IPS-20b (cell line): Measurements from ENCODE around the gene NPTN.

Source experiments
- H3K27ac ChIP-seq: one replicate; pipeline ENCODE4 v1.5.1; 2013; ENCODE audit warnings: low read length
- H3K27me3 ChIP-seq: 2 replicates; pipeline ENCODE4 v1.6.1; 2013; ENCODE audit warnings: mild to moderate bottlenecking, low read length, inconsistent platforms; ENCODE audit not compliant: insufficient read depth
- H3K36me3 ChIP-seq: 2 replicates; pipeline ENCODE4 v1.6.1; 2013; ENCODE audit warnings: low read depth, mild to moderate bottlenecking, inconsistent platforms, low read length, moderate library complexity; ENCODE audit not compliant: insufficient read depth
- H3K4me1 ChIP-seq: 2 replicates; pipeline ENCODE4 v1.6.1; 2013; ENCODE audit warnings: mild to moderate bottlenecking, control low read depth, inconsistent platforms, low read length, moderate library complexity; ENCODE audit not compliant: insufficient read depth
- H3K4me3 ChIP-seq: 2 replicates; pipeline ENCODE4 v1.5.1; 2013; ENCODE audit warnings: mild to moderate bottlenecking, low read length, inconsistent platforms
- H3K9ac ChIP-seq: 2 replicates; pipeline ENCODE4 v1.6.1; 2013; ENCODE audit warnings: low read depth, mild to moderate bottlenecking, inconsistent platforms, low read length, moderate library complexity
- H3K9me3 ChIP-seq: 2 replicates; pipeline ENCODE4 v1.6.1; 2013; ENCODE audit warnings: mild to moderate bottlenecking, low read depth, low read length, inconsistent platforms; ENCODE audit not compliant: insufficient read depth

The NPTN gene

GRCh38 chr15:73633111-73633990, at the start of gene NPTN:
NPTN (minus strand) TSS chr15:73633389; CDS start chr15:73633215, 174 bp downstream.
- peaks cover 25% of the 10 kb centered on the region for H3K4me1 ChIP-seq

DNA sequence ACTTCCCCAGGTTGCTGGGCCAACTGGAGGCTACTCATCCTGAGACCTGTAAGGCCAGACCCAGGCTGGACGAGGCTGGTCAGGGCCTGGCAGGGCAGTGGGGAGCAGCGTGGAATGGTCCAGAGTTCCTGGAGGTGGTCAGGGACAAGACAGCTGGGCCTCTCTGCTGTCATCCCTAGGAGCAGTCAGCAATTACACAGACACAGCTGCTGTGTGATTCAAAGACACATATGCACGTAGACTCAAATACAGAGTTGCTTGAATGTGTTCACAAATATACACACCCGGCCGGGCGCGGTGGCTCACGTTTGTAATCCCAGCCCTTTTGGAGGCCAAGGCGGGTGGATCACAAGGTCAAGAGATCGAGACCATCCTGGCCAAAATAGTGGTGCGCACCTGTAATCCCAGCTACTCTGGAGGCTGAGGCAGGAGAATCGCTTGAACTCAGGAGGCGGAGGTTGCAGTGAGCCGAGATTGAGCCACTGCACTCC, 49.5 kb upstream of the NPTN start:
- Histone ChIP-seq H3K9ac (no peak overlapping the region), H3K4me1 (peaks cover 12% of the 10 kb centered on the region), H3K27me3 (no peaks in the 10 kb centered on the region), H3K36me3 (no peaks in the 10 kb centered on the region; the same call in 1 of the 2 replicates), H3K9me3 (no peaks in the 10 kb centered on the region), H3K4me3 (no peak overlapping the region), H3K27ac (no peak overlapping the region)

More at GRCh38 chr15:73633111-73633990, at the start of gene NPTN:
- Histone ChIP-seq H3K27me3 (peaks cover 7% of the 10 kb centered on the region; the same call in 1 of the 2 replicates), H3K9ac (peak within 1 kb of the TSS; percentile 88), H3K27ac (no peak within 1 kb of the TSS), H3K36me3 (no peaks in the 10 kb centered on the region), H3K9me3 (no peaks in the 10 kb centered on the region), H3K4me3 (peak within 1 kb of the TSS; percentile 93)

- Histone ChIP-seq H3K4me3 (no peak overlapping the region), H3K9me3 (no peaks in the 10 kb centered on the region), H3K9ac (no peak overlapping the region), H3K4me1 (peaks cover 7% of the 10 kb centered on the region), H3K27me3 (no peaks in the 10 kb centered on the region), H3K27ac (no peak overlapping the region), H3K36me3 (no peaks in the 10 kb centered on the region; the same call in 1 of the 2 replicates)
Observed at GRCh38 chr15:73681856-73682599, 48.8 kb upstream of the NPTN start.

DNA sequence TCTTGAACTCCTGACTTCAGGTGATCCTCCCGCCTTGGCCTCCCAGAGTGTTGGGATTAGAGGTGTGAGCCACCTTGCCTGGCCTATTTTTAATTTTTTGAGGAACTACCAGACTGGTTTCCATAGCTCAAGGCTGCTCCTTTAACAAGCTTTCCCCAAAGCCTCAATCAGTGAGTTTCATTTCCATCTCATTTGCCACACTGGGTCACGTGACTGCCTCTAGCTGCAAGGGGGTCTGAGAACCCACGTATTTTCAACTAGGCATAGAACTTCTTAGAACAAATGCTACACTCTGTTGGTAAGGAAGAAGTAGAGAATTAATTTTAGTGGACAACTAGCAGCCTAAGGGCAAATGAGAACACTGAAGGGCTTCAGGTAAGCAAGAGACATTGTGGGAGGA, 47.9 kb upstream of the NPTN start:
- H3K27me3 ChIP-seq, result no peaks in the 10 kb centered on the region
- H3K9me3 ChIP-seq, result no peaks in the 10 kb centered on the region
- H3K36me3 ChIP-seq, result no peaks in the 10 kb centered on the region
- no peak overlapping the region for H3K9ac ChIP-seq
- H3K4me3 ChIP-seq, result no peak overlapping the region
- H3K27ac ChIP-seq, result no peak overlapping the region
- H3K4me1 ChIP-seq, result peaks cover 6% of the 10 kb centered on the region

- Histone ChIP-seq H3K9ac (no peak overlapping the region), H3K4me3 (no peak overlapping the region), H3K27me3 (no peaks in the 10 kb centered on the region), H3K9me3 (no peaks in the 10 kb centered on the region), H3K27ac (no peak overlapping the region), H3K36me3 (no peaks in the 10 kb centered on the region), H3K4me1 (peaks cover under 1% of the 10 kb centered on the region; the same call in 1 of the 2 replicates)
Observed at GRCh38 chr15:73680549-73680948, 47.4 kb upstream of the NPTN start.

DNA sequence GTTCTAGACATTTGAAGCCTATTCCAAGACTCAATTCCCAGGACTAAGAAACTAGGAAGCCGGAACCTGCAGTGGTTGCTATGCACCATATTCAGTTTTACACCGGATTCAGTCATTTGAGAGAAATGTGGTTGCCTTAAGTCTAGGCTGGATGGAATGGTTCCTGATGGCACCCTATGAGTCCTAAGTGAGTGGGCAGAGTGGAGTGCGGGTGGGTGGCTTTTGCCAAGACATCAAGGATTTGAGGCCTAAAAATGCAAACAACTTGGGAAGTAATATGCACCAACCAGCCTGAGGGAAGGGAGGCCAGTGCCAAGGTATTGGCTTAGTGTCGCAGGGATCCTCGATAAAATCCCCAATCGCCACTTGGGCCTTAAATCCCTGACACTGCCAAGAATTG, 46.8 kb upstream of the NPTN start:
- no peak overlapping the region for H3K27ac ChIP-seq
- no peak overlapping the region for H3K9ac ChIP-seq
- no peaks in the 10 kb centered on the region for H3K9me3 ChIP-seq
- no peaks in the 10 kb centered on the region for H3K4me1 ChIP-seq
- no peaks in the 10 kb centered on the region for H3K36me3 ChIP-seq
- H3K4me3 ChIP-seq, result no peak overlapping the region
- H3K27me3 ChIP-seq, result no peaks in the 10 kb centered on the region

DNA sequence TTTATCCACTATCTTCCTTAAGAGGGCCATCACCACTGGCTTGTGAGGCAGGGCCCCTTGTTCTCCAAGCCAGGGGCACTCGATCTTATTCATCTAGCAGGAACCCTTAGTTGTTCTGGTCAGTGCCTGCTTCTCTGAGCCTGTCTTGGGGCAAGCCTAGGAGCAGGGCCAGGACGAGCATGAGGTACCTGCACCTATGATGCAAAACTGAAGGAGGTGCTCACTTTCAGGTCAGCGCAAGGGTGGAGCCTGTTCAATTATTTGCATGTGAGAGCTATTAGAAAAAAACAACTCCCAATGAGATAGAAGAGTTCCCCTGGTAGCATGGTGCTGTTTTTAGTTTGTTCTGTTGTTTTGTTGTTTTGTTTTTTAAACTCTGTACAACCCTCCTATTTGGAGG, 46.0 kb upstream of the NPTN start:
- H3K4me1 ChIP-seq, result no peaks in the 10 kb centered on the region
- no peaks in the 10 kb centered on the region for H3K9me3 ChIP-seq
- no peak overlapping the region for H3K4me3 ChIP-seq
- no peaks in the 10 kb centered on the region for H3K36me3 ChIP-seq
- no peak overlapping the region for H3K9ac ChIP-seq
- H3K27me3 ChIP-seq, result no peaks in the 10 kb centered on the region
- no peak overlapping the region for H3K27ac ChIP-seq

GRCh38 chr15:73678498-73678897, 45.3 kb upstream of the NPTN start:
- no peaks in the 10 kb centered on the region for H3K9me3 ChIP-seq
- H3K27ac ChIP-seq, result no peak overlapping the region
- H3K36me3 ChIP-seq, result no peaks in the 10 kb centered on the region
- H3K4me3 ChIP-seq, result no peak overlapping the region
- no peaks in the 10 kb centered on the region for H3K27me3 ChIP-seq
- no peaks in the 10 kb centered on the region for H3K4me1 ChIP-seq
- H3K9ac ChIP-seq, result no peak overlapping the region

- Histone ChIP-seq H3K4me3 (no peak overlapping the region), H3K9me3 (no peaks in the 10 kb centered on the region), H3K27ac (no peak overlapping the region)
Observed at GRCh38 chr15:73677733-73678132, 44.5 kb upstream of the NPTN start.

DNA sequence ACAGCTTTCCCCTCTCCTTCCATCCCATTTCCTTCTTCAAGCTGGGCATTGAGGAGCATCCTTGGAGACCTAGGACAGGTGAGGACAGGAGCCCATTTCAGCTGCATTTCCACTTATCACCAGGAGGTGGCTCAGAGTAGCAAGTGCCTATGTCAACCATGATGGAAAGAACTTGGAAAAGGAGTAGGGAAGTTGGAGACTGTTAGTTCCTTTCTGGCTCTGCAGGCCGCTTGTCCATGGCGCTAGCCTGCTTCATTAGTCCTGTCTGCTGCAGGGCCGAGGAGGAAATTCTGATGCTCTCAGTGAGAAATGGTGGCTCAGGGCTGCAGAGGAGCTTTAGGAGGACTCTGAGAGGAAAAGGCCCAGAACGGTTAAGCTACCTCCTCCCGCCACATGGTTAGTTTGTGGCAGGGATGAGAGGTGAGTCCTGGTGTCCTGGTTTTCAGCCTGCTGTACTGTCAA, 44.0 kb upstream of the NPTN start:
- no peaks in the 10 kb centered on the region for H3K36me3 ChIP-seq
- H3K9me3 ChIP-seq, result no peaks in the 10 kb centered on the region
- no peak overlapping the region for H3K9ac ChIP-seq
- no peak overlapping the region for H3K27ac ChIP-seq
- H3K4me3 ChIP-seq, result no peak overlapping the region
- H3K27me3 ChIP-seq, result no peaks in the 10 kb centered on the region
- no peaks in the 10 kb centered on the region for H3K4me1 ChIP-seq

More at GRCh38 chr15:73677733-73678132, 44.5 kb upstream of the NPTN start:
- Histone ChIP-seq H3K36me3 (no peaks in the 10 kb centered on the region), H3K9ac (no peak overlapping the region), H3K4me1 (no peaks in the 10 kb centered on the region), H3K27me3 (no peaks in the 10 kb centered on the region)

- no peak overlapping the region for H3K27ac ChIP-seq
Observed at GRCh38 chr15:73674587-73674986, 41.4 kb upstream of the NPTN start.

More at GRCh38 chr15:73674587-73674986, 41.4 kb upstream of the NPTN start:
- Histone ChIP-seq H3K4me3 (no peak overlapping the region), H3K4me1 (no peaks in the 10 kb centered on the region), H3K9me3 (no peaks in the 10 kb centered on the region), H3K9ac (no peak overlapping the region), H3K27me3 (no peaks in the 10 kb centered on the region), H3K36me3 (no peaks in the 10 kb centered on the region)
